Cardiac fibroblast (primary cell): Measurements from ENCODE around the gene CLEC19A.
A peak's percentile ranks its signal among the peaks of the same experiment; 100 is the strongest.

Source experiments
- DNase-seq, 2 donors: peaks; one replicate each; pipeline versions ENCODE4 v3.0.0 to v3.0.0-alpha.2; 2010; ENCODE audit warnings: low read depth in 2 of 2
- H3K4me3 ChIP-seq, 2 donors: replicated peaks in 1 of 2; 1 replicate in 1 of 2; 2 replicates in 1 of 2; pipeline ENCODE4 v1.5.1; 2011; ENCODE audit warnings: low read depth in 2 of 2, low read length in 2 of 2, mild to moderate bottlenecking in 2 of 2, moderate library complexity in 1 of 2
- TF ChIP-seq, protein P1 (sequence below): IDR thresholded peaks from one replicate; pipeline ENCODE4 v1.5.1; 2011; ENCODE audit warnings: low read depth, mild to moderate bottlenecking, low read length, inconsistent platforms

The CLEC19A gene

DNA sequence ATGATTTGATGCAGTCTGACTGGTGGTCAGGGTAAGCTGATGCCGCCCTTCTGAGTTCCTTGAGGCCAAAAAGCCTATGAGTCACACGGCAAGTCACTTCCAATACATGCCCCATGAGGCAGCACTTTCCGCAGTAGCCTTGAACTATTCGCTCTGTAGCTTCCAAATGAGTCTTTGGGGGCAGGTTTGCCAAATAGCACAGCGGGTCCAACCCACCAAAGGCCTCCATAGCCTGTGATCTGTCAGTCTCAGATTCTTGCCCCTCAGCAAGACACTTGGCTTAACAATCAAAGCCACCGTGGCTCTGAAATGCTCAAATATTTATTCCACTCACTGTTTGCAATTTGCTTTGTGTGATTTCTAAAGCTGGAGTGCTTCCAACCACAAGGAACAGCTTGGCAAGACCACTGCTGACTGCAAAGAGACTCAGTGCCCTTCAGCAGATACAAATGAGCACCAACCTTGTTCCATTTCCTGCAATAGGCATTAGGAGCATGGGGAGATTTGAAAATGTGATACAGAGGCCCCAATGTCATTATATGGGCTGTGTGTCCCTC lies 45.4 kb downstream of the CLEC19A start:
- peak in 1 of 2 donors; percentile 13 for DNase-seq
- H3K4me3 ChIP-seq: no peak overlapping the region
- TF ChIP-seq, protein P1, sequence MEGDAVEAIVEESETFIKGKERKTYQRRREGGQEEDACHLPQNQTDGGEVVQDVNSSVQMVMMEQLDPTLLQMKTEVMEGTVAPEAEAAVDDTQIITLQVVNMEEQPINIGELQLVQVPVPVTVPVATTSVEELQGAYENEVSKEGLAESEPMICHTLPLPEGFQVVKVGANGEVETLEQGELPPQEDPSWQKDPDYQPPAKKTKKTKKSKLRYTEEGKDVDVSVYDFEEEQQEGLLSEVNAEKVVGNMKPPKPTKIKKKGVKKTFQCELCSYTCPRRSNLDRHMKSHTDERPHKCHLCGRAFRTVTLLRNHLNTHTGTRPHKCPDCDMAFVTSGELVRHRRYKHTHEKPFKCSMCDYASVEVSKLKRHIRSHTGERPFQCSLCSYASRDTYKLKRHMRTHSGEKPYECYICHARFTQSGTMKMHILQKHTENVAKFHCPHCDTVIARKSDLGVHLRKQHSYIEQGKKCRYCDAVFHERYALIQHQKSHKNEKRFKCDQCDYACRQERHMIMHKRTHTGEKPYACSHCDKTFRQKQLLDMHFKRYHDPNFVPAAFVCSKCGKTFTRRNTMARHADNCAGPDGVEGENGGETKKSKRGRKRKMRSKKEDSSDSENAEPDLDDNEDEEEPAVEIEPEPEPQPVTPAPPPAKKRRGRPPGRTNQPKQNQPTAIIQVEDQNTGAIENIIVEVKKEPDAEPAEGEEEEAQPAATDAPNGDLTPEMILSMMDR: no peak

DNA sequence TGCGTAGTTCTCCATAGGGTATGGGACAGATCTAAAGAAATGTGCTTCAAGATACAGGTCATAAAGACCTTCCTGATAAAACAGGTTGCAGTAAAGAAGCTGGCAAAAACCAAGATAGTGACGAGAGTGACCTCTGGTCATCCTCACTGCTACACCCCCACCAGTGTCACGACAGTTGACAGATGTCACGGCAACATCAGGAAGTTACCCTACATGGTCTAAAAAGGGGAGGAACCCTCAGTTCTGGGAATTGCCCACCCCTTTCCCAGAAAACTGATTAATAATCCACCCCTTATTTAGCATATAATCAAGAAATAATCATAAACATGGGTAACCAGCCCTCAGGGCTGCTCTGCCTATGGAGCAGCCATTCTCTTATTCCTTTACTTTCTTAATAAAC lies 46.3 kb downstream of the CLEC19A start:
- no peak overlapping the region for H3K4me3 ChIP-seq
- TF ChIP-seq, protein P1: no peak
- no peak for DNase-seq

DNA sequence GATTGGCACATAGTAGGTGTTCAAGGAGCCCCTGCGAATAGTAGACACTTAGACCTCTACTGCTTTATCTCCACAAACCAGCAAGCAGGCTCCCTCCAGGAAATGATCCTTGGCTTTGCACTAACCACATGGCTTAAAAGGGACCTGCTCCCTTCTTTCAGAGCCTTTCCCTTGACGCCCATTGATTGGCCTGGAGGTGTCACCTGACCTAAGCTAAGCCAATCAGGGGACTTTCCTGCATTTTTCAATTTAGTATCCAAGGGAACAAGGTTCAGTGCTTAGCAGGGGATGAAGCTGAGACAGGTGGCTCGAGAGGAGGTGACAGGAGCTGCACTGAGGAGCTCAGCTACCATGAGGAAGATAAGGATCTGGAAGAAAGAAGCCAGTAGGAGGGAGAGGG lies 52.8 kb downstream of the CLEC19A start:
- no peak overlapping the region for H3K4me3 ChIP-seq
- TF ChIP-seq, protein P1: no peak
- no peak for DNase-seq

DNA sequence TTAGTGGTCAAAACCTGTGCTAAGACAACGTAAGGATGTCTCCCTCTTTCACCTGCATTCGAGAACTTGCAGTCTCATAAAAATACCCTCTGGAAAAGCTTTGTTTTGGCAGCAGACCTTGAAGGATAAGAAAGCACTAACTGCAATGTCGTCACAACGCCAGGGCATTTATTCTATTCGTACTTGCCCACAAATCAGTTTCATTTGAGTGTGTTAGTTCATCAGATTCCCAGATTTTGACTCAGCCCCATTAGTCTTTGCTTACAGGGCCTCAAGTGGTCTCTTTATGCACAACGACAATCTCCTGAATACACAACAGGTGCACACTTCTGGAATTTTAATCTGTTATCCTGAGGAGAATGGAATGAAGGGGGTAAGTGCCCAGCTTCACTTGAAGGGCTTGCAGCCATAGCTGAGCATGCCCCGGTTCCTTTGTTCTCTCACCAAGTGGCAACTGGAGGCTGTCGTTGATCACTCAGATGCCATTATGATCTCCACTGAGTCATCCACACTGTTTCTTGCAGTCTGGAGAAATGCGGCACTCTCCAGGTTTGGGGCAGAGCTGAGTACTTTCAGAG lies 58.8 kb downstream of the CLEC19A start:
- TF ChIP-seq, protein P1: no peak
- no peak for DNase-seq
- no peak overlapping the region for H3K4me3 ChIP-seq

DNA sequence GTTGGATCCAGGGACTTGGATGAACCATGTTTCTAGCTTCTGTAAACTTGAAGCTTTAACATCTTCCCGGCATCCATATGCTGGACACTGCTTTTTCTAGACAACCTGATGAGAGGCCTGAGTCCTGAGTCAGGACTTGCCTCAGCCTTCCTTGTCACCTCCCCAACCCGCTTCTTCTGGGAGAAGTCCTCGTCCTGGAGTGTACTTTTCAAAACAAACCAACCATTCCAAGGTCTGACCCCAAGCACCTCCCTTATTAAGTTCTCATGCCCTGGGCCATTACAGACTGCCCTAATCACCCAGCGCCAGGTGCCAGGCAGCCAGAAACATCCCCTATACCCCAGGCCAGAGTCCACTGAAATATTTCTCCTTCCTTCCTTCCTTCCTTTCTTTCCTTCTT lies 59.4 kb downstream of the CLEC19A start:
- TF ChIP-seq, protein P1: no peak
- DNase-seq: no peak
- no peak overlapping the region for H3K4me3 ChIP-seq

DNA sequence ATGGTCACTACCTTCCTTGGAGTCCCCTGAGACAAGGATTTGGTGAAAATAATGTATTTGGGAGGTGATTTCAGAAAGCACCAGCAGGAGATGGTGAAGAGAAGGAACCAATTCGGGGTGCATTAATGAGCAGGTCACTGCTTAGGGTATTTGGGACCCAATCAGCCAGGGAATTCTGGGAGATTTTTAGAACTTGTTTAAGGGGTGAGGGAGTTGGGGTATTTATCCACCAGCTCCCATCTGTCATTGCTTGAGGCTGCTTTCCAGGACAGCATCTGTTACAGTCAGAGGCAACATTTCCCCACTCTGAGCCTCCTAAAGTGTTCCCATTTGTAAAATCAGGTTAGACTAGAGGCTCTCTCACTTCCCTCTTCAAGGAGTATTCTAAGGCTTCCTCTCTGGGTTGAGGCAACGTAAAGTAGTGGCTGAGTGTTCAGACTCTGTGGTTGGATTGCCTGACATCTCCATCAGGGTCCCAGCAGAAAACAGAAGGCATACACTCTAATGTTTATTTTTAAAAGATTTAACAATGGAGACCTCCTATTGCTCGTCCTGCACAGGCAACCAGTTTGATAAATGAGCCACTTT lies 60.9 kb downstream of the CLEC19A start:
- TF ChIP-seq, protein P1: no peak
- no peak for DNase-seq
- no peak overlapping the region for H3K4me3 ChIP-seq
